Measurements from ENCODE around the gene DNASE1L3.
"Not testable (repeated sequence)": the region's sequence is repeated elsewhere in the genome, so short reads cannot be mapped to it uniquely, and the experiment has no call there.

The DNASE1L3 gene

DNA sequence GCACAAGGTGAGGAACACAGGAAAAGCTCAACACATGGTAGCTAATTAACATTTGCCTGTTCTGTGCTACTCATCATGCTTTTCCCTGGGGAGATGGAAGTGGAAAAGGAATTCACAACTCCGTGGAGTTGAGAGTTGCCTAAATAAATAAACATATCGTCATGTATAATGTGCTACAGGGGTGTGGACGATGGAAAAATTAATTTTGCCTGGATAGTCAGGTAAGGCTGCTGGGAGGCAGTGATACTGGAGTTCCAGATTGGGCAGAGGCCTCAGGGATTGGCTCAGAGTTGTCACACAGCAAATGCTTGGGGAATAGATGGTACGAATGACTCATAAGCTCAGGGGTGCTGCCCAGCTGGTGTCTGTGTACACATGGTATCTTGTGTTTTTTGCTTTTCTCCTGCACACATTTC is 23.8 kb upstream of the DNASE1L3 start:
- FAIRE-seq: no peak

DNA sequence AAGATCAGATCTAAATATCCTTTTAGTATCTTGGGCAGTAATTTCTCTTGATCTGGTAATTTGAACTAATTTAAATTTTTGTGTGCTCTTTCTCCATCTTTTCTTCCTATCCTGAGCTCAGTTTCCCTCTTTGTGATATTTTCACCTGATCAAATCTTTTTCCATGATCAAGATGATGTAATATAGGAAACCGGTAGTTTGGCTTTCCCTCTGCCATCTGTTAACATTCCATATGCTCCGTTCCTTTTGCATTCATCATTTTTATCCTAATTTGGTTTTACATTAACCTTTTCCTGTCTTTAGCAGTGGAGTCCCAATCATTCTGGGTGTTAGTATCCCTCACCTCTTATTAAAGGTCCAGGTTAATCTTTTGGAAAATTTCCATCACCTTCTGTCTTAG is 20.9 kb upstream of the DNASE1L3 start:
- FAIRE-seq: no peak

DNA sequence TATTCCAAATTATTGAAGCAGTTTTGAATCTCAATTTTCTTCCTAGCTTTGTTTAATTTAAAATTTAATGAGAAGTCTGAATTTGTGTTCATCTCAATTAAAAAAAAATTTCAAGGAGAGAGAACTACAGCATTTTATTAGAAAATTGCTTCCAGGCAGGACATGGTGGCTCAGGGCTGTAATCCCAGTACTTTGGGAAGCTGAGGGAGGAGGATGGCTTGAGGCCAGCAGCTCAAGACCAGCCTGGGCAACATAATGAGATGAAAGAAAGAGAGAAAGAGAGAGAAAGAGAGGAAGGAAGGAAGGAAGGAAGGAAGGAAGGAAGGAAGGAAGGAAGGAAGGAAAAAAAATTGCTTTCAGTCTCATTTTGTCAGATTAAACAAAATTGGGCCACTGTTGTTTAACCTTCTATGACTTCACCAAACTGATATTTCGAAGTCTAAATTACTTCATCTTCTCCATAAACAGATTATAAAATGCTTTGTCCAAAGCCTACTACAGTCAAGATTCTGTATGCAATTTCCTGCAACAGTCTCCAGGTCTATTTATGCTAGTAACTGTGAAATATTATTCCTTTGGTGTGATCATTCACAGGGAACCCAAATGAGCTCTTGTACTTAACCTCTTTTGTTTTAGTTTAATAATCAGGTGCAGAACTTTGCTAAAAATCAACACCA is 20.2 kb upstream of the DNASE1L3 start:
- FAIRE-seq: no peak

DNA sequence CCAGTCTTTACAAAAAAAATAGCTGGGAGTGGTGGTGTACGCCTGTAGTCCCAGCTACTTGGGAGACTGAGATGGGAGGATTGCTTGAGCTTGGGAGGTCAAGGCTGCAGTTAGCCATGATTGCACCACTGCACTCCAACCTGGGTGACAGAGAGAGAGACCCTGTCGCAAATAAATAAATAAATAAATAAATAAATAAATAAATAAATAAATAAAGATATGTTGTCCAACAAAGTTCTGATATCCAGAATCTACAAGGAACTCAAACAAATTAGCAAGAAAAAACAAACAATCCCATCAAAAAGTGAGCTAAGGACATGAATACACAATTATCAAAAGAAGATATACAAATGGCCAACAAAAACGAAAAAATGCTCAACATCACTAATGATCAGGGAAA is 17.2 kb upstream of the DNASE1L3 start:
- not testable (repeated sequence) for FAIRE-seq

DNA sequence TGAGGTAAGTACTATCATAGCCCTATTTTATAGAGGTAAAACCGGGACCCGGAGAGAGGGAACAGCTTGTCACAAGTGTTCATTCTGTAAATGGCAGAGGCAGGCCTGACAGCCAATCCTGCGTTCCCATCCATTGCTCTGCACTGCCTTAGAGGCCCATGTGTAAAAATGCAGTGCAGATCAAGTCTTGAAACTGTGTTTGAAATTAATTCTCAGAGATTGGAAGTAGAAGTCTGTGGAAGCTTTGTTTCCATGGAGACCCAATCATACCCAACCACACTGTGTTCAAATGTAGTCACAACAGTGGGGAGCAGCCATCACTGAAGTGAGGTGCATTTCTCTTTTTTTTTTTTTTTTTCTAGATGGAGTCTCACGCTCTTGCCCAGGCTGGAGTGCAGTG is 13.1 kb upstream of the DNASE1L3 start:
- no peak for FAIRE-seq

DNA sequence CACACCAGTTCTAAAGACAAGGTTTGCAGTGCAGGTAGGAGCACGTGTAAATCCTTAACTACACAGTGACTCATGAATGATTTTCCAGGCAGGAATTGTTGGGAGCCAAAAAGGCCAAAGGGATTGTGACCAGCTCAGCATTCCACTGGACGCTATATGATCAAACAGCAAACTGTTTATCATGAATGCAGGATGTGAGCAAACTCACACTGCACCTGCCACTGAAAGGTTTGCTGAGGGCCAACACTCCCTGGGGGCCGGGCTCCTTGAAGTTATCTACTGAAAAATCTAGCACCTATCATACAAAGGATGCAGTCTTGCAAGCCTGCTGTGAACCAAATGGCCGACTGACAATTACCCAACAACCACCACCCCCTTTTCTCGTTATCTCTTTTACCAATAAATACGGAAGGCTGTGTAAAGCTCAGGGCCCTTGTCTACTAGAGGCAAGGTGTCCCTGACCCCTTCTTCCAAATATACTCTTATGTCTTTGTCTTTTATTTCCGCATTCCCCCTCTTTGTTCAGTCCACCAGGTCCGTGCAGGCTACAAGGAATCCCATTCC is 11.5 kb upstream of the DNASE1L3 start:
- no peak for FAIRE-seq

DNA sequence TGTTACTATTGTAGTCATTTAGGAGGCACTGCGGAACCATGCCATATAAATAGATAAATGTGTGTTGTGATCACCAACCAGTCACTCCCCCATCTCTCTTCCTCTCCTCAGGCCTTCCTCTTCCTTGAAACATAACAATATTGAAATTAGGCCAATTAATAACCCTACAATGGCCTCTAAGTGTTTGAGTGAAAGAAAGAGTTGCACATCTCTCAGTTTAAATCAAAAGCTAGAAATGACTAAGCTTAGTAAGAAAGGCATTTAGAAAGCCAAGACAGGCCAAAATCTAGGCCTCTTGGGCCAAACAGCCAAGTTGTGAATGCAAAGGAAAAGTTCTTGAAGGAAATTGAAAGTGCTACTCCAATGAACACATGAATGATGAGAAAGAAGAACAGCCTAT is 8.1 kb upstream of the DNASE1L3 start:
- FAIRE-seq: no peak

DNA sequence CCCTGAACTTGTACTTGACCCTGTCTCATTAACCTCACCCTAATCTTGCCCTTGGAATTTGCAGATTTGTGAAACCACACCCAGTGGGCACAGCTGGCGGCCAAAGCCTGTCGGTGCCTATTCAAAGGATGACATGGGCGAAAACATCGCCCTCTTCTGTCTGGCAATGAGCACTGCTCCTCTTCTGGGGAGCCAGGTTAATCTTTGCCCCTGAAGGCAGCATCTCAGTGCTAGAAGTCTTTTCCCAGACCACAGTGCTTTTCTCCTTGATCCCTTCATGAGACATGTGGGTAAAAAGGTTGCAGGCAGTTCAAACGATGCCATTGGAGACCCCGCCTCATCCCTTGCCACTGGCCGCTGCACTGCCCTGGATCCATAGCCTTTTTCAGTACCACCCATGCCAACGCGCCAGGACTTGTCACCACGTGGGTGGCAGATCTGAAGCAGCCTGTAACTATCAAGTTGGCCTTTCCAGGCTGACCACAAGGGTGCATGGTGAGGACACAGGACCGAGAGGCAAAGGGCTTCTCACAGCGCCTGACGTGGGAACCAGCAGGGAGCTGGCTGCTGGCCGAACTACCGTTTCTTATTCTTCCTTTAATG is 6.5 kb upstream of the DNASE1L3 start:
- no peak for FAIRE-seq

DNA sequence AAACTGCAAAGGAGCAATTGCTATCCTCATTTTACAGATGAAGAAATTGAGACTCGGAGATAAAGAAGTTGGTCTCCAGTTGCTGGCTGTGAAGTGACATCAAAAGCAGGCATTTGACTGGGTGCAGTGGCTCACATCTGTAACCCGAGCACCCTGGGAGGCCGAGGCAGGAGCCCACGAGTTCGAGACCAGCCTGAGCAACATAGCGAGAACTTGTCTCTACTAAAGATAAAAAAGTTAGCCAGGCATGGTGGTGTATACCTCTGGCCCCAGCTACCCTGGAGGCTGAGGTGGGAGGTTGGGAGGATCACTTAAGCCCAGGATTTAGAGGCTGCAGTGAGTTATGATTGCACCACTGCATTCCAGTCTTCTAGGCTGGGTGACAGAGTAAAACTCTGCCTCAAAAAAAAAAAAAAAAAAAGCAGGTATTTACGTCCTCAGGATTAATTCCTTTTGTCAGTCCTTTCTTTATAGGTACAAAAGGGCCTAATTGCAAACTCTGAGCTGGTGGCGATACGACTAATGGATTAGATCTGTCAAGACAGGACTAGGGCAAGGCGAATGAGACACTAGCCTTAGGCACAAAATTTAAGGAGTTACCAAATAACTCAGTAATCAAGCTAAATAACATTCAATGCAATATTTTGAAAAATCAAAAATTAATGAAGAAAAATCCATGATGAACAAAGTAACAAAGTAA is 5.9 kb upstream of the DNASE1L3 start:
- no peak for FAIRE-seq

DNA sequence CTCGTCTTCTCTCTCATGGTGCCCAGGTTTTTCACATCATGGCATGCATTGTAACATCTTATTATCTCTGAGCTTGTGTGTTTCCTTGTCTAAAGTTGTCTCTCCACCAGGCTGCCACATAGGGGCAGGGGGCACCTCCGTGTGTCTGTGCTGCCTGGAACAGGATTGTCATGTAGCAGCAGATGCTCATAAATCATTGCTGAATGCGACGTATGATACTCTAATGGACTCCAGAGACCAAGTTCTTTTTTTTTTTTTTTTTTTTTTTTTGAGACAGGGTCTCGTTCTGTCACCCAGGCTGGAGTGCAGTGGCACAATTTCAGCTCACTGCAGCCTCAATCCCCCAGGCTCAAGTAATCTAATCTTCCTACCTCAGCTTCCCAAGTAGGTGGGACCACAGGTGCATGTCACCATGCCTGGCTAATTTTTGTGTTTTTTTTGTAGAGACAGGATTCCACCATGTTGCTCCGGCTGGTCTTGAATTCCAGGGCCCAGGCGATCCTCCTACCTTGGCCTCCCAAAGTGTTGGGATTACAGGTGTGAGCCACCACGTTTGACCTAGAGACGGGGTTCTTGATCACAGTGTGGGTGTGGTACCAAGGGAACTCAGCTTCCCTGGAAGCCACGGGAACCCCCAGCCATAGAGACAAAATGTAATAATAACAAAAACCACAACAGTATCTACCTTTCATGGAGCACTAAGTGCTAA is 4.7 kb upstream of the DNASE1L3 start:
- FAIRE-seq: no peak

DNA sequence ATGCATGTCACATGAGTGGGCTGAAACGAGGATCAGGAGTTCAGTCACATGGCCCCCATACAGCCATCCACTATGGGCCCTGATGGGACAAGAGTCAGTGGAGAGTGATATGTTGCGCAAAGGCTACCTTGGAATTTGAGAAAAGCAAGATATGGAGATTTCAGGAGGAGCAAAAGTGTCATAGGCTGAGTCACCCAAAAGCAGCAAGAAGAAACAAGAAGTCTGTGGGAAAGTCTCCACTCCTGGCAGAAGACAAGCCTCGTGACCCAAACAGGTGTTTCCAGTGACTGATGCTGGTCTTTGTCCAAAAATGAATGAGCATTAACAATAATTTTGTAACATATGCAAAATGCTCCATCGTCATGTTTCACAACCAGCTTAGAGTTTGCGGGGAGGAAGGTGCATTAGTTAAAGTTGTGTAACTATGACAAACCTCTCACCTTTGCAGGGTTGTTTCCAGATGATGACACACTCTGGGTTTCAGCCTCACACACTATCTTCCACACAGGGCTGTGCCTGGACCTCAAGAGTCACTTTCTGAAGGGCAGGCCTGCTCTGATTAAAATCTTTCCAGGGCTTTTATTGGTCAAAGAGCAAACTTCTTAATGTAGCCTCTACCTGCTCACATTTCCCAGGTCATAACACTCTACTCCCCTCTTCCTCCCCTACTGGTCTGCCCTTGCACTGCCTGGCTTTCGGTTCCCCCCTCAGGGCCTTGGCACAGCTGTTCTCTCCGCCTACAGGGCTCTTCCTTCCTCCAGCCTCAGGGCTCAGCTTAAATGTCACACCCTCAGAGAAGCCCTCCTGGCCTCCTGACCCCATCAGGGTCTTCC is 3.9 kb upstream of the DNASE1L3 start:
- FAIRE-seq: no peak

DNA sequence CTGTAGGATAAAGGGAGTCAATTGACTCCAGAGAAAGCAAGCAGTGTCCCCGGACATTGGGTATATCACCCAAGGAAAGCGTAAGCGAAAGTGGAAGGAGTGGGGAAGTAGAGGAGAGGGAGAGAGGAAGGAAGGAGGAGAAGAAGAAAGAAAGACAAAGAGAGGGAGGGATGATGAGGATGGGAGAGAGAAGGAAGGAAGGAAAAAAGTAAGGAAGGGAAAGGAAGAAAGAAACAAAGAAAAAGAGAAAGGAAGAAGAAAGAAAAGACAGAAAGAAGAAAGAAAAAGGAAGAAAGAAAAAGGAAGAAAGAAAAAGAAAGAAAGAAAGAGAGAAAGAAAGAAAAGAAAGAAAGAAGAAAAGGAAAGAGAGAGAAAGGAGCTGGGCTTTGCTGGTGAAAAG is 839 bp downstream of the DNASE1L3 start:
- no peak for FAIRE-seq

DNA sequence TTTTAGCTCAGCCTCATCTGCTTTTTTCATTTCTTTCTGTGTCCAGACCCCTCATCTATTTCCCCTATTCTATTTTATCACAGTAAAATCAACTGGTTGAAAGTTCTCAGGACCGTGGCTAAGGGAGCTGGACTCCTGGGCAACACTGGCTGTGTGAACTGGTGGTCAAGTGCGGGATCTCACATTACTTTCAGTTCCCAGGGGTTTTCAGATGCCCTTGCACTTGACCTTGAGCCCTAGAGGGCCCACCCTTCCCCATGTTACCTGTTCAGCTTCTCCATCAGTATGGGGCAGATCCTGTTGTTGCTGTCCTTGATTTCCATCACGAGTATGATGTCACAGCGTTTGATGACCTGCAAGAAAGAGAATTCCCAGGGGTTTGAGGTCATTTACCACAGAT is 2.8 kb downstream of the DNASE1L3 start:
- no peak for FAIRE-seq

DNA sequence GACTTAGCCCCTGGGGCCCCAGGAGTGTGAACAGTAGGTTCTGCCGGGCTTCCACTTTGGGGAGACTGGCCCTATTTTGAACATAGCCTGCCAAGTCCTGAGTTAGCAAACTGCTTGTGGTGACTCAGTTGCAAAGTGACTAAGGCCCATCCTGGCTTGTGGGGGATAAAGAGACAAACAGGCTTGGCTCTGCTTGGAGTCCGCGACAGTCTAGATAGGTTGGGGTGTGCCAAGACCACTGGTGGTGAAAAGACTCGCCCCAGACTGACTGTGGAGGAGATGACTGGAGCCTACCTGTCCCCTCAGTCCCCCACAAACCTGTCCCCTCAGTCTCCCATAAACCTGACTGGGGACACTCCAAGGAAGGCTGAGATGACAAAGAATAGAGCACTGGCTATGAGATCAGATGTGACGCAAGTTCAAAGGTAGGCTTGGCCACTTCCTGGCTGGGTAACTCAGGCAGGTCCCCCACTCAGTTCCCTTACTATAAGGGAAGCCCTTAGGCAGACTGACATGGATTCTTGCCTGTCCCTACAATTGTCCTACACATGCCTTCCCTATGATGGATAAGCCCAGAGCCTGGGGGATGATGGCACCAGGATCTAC is 4.3 kb downstream of the DNASE1L3 start:
- no peak for FAIRE-seq

DNA sequence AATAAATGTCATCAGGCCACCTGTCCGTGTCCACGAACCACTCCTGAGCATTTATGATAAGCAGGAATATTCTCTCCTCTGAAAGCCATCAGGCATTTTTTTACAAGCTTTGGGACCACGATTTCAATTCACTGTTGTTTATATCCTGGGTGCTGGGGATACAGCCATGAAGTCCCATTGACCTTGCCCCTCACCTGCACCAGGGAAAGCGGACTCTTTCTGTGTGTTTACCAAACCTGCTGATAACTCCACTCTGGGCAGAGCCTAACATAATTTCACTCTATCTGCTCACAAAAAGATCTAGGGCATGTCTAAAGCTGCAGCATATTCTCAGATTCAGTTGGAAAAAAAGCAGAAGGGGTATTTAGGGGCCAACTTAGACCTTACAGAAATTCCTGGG is 4.8 kb downstream of the DNASE1L3 start:
- FAIRE-seq: no peak

DNA sequence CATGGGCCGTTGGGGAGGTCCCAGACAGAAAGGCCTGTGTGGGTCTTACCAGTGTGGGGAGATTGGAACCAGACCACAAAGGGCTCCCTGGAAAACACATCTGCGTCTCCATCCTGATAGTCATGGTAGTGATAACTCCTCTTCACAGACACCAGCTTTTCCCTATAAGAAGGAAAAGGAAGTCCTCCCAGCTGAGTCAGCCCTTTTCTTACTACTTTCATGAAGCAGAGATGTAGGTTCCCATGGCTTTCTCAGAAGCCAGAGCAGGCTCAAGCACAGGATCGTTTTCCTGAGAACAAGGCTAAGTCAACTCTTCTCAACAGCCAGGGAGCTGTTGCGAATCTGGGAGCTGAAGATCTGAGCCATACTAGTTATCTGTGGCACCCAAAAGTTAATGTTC is 6.1 kb downstream of the DNASE1L3 start:
- FAIRE-seq: no peak

DNA sequence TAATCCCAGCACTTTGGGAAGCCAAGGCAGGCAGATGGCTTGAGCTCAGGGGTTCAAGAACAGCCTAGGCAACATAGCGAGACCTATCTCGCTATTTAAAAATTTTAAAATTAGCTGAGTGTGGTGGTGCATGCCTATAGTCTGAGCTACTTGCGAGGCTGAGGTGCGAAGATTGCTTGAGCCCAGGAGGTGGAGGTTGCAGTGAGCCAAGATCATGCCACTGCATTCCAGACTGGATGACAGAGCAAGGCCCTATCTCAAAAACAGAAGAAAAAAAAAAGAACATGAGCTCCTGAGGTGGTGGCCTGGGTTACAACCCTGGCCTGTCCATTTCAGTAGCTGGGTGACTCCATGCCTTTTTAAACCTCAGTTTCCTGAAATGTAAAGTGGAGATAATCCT is 7.2 kb downstream of the DNASE1L3 start:
- no peak for FAIRE-seq

DNA sequence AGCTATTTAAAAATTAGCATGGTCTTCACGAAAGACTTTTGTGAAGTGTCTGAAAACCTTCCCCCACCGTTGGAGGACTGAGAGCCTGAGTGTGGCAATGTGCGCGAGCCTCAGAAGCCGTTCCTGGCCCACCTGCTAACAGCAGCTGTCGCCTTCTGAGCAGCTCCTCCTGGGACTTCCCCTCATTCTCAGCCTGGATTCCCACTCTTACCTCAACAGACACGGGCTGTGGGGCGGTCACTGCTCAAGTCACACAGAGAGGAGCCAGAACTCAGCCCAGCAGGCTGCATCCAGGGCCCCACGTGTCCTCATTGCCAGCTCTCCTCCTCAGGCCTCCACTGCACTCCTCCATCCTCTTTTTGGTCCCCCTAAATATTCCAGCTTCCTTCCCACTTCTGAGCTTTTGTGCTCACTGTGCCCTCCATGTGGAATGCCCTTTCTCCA is 7.8 kb downstream of the DNASE1L3 start:
- FAIRE-seq: no peak

DNA sequence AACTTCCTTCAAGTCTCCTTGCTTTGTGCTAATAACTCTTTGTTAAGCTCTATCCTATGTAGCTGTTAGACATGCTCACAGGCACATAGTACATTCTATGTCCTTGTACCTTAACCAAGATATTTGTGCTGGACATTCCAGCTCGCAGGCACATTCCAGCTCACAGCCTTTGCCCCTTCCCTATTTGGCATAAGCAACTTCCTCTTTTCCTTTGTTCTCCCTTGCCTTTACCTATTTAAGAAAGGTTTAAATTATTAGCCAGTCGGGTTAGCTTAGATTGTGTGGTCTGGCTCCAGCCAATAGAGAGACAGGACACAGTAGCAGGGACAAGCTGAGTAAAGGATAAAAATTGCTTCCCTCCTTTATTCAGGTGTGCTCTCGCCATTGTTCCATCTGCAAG is 9.3 kb downstream of the DNASE1L3 start:
- not testable (repeated sequence) for FAIRE-seq

DNA sequence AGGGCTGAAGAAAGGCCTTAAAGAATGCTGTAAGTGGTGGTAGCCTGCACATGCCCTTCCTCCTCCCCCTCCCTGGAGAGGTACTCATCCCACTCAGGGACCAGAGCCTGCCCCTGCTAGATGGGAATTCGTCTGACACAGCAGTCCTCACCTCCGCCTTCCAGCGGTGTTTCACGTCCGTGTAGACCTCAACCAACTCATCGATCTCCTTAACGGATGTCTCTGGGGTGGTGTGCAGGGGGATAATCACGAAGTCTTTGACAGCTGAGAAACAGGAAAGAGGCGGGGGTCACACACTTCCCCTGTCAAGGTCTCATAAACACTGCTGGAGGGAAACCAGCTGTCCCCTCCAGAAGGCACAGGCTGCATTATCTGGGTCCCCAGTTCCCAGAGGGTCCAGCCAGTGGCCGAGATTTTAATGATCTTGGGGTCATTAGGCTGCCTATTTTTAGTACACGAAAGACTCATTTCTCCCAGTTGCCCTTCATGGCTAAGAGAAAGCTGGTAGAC is 9.9 kb downstream of the DNASE1L3 start:
- no peak for FAIRE-seq

DNA sequence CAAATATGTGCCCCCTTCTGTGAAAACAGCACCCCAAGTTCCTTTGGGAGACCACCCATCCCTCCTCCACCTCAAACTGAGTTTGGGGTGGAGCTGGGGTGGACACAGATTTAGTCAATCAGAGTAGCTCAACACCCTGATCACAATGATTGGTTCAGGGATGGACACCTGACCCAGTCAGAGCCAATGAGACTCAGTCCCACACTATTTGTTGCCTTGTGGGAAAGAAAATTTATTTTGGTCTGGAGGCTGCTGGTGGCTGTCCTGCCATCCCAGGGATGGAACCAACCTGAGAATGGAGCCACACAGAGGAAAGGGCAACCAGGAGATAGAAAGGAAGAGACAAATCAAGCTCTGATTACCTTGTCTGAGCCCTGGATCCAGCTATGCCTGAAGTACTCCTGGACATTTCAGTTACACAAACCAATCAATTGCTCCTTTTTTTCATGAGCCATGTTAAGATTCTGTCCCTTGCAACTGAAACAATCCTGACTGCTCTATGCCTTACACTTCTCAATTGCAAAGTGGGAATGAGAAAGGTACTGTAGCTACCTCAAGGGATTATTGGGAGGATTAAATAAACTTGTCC is 10.6 kb downstream of the DNASE1L3 start:
- no peak for FAIRE-seq

Data from endometrium (tissue), 2 donors.